Peyer's patch (tissue), 4 donors: ENCODE measurements around the gene COX17.

ENCODE experiments used
- CTCF ChIP-seq, 6 experiments: fragments of 450-650 bp in 4 of 6; fragments of 200-600 bp in 2 of 6; sonication (generic) in 1 of 6; IDR thresholded peaks; one replicate each; pipeline ENCODE4 v1.5.1; 2017 to 2019; ENCODE audit warnings: antibody characterized with exemption in 6 of 6, mild to moderate bottlenecking in 3 of 6, moderate library complexity in 1 of 6
- POLR2A ChIP-seq, 2 donors: fragments of 450-650 bp; IDR thresholded peaks; one replicate each; pipeline ENCODE4 v1.5.1; 2017; ENCODE audit warnings: antibody characterized with exemption in 2 of 2, mild to moderate bottlenecking in 2 of 2, moderate library complexity in 2 of 2

- no peak for TF ChIP-seq CTCF (IDR thresholded peaks at IDR 0.05)
- TF ChIP-seq POLR2A (IDR thresholded peaks at IDR 0.05): no peak
These were observed 30.0 kb downstream of the COX17 start for GRCh38 chr3:119647171-119647570.
